Stimulated activated CD4-positive, alpha-beta T cell treated with anti-CD3 and anti-CD28 coated beads, Interleukin-4, amount 100 ng/mL, for 4 hours (primary cell): ENCODE results near the gene IQCE.
"Not testable (repeated sequence)": the region's sequence is repeated elsewhere in the genome, so short reads cannot be mapped to it uniquely, and the experiment has no call there.

Experiments used
- DNase-seq, 2 experiments: peaks; one replicate each; pipeline ENCODE4 v3.0.0-alpha.2; 2020

IQCE gene

GRCh38 chr7:2521341-2521745 is 37.4 kb upstream of the IQCE start:
- no peak for DNase-seq

GRCh38 chr7:2521952-2522591 is 36.7 kb upstream of the IQCE start:
- peak; percentile 59 to 79 for DNase-seq

GRCh38 chr7:2522780-2523433 is 35.9 kb upstream of the IQCE start:
- DNase-seq = no peak

GRCh38 chr7:2523461-2523936 is 35.3 kb upstream of the IQCE start:
- no peak for DNase-seq

GRCh38 chr7:2523941-2524807 is 34.6 kb upstream of the IQCE start:
- DNase-seq = no peak

- DNase-seq = no peak
Measured at GRCh38 chr7:2524808-2525657, 33.7 kb upstream of the IQCE start.

GRCh38 chr7:2525658-2526630 is 32.8 kb upstream of the IQCE start:
- no peak for DNase-seq

- no peak for DNase-seq
Measured at GRCh38 chr7:2526659-2527504, 31.9 kb upstream of the IQCE start.

GRCh38 chr7:2527505-2528467 is 31.0 kb upstream of the IQCE start:
- DNase-seq = peak; percentile 38 to 71

GRCh38 chr7:2528481-2529095 is 30.2 kb upstream of the IQCE start:
- no peak for DNase-seq

GRCh38 chr7:2529161-2530070 is 29.4 kb upstream of the IQCE start:
- DNase-seq = peak; percentile 36 to 39

- DNase-seq = peak; percentile 59 to 81
Measured at GRCh38 chr7:2530071-2530987, 28.4 kb upstream of the IQCE start.

- not testable (repeated sequence) for DNase-seq
Measured at GRCh38 chr7:2530994-2531795, 27.6 kb upstream of the IQCE start.

GRCh38 chr7:2531796-2532110 is 27.0 kb upstream of the IQCE start:
- DNase-seq = not testable (repeated sequence)

- not testable (repeated sequence) for DNase-seq
Measured at GRCh38 chr7:2532199-2532772, 26.5 kb upstream of the IQCE start.
